ENCODE results near the gene DDX24. TPM values are rescaled to one million over a fixed set of nuclear protein-coding genes. Genes with fewer than 3 reads are reported as not detected.

Gene DDX24
- total and polyA plus RNA-seq, 9 of the 15 experiments (the other 6 are each of a cell fraction or from before 2014, with no cell fraction given), result 82.4 to 175 (median 122) TPM

- TF ChIP-seq MCM2 (IDR thresholded peaks at IDR 0.05; ENCODE audit: low read depth) (no peak), ZNF445 (CRISPR knock-in tag; IDR thresholded peaks at IDR 0.05; ENCODE audit: low read depth) (no peak), L3MBTL2 (IDR thresholded peaks at IDR 0.05) (no peak), ZFP36 (IDR thresholded peaks at IDR 0.05; ENCODE audit: low read depth, low read length, partially characterized antibody) (no peak), ZNF507 (tag; conservative IDR thresholded peaks at IDR 0.05) (no peak), CREB3 (tag; conservative IDR thresholded peaks at IDR 0.05; ENCODE audit: low read depth) (no peak), TSHZ1 (CRISPR knock-in tag; IDR thresholded peaks at IDR 0.05) (no peak), NR2C1 (IDR thresholded peaks at IDR 0.05) (no peak), NR2C1 (tag; IDR thresholded peaks at IDR 0.05) (no peak), BDP1 (IDR thresholded peaks at IDR 0.05; ENCODE audit: insufficient read depth, insufficient read length) (no peak), ZNF121 (CRISPR knock-in tag; conservative IDR thresholded peaks at IDR 0.05) (no peak), GTF2F1 (IDR thresholded peaks at IDR 0.05; ENCODE audit: low read depth, low read length) (no peak)
These were observed 33.4 kb downstream of the DDX24 start (continued) for GRCh38 chr14:94047581-94047980.
